HS-5 (cell line): ENCODE measurements around the gene PLEK.
"Not testable (repeated sequence)": the region's sequence is repeated elsewhere in the genome, so short reads cannot be mapped to it uniquely, and the experiment has no call there.

Source experiments
- DNase-seq: peaks from one replicate; pipeline ENCODE4 v3.0.0-alpha.2; 2012; ENCODE audit warnings: low read depth

Gene PLEK

GRCh38 chr2:68365087-68365486 lies at the start of gene PLEK:
TSS of gene PLEK (plus strand) at chr2:68365282. CDS start at chr2:68365352, 70 bp downstream.
- no peak for DNase-seq

GRCh38 chr2:68316111-68316510 lies 49.0 kb upstream of the PLEK start:
- no peak for DNase-seq

- DNase-seq, result no peak
Measured at GRCh38 chr2:68317971-68318913, 46.8 kb upstream of the PLEK start.

GRCh38 chr2:68318914-68319397 lies 46.1 kb upstream of the PLEK start:
- no peak for DNase-seq

GRCh38 chr2:68319398-68320117 lies 45.5 kb upstream of the PLEK start, which contains the start of gene CNRIP1:
TSS of gene CNRIP1 (minus strand) at chr2:68319949. CDS start at chr2:68319400, 549 bp downstream.
- no peak for DNase-seq

GRCh38 chr2:68320118-68320641 lies 44.9 kb upstream of the PLEK start:
- DNase-seq, result peak; percentile 80

GRCh38 chr2:68325056-68325455 lies 40.0 kb upstream of the PLEK start:
- DNase-seq, result no peak

- no peak for DNase-seq
Measured at GRCh38 chr2:68328901-68329300, 36.2 kb upstream of the PLEK start.

- no peak for DNase-seq
Measured at GRCh38 chr2:68330691-68331090, 34.4 kb upstream of the PLEK start.

- DNase-seq, result no peak
Measured at GRCh38 chr2:68333009-68333408, 32.1 kb upstream of the PLEK start.

GRCh38 chr2:68333931-68334330 lies 31.2 kb upstream of the PLEK start:
- no peak for DNase-seq

GRCh38 chr2:68336192-68336591 lies 28.9 kb upstream of the PLEK start:
- peak; percentile 76 for DNase-seq

GRCh38 chr2:68340226-68341061 lies 24.6 kb upstream of the PLEK start:
- DNase-seq, result no peak

- DNase-seq, result no peak
Measured at GRCh38 chr2:68341062-68341329, 24.1 kb upstream of the PLEK start.

- no peak for DNase-seq
Measured at GRCh38 chr2:68341583-68341982, 23.5 kb upstream of the PLEK start.

GRCh38 chr2:68342470-68342869 lies 22.6 kb upstream of the PLEK start:
- no peak for DNase-seq

- no peak for DNase-seq
Measured at GRCh38 chr2:68344031-68344430, 21.1 kb upstream of the PLEK start.

- DNase-seq, result no peak
Measured at GRCh38 chr2:68345129-68345875, 19.8 kb upstream of the PLEK start.

GRCh38 chr2:68349091-68349490 lies 16.0 kb upstream of the PLEK start:
- not testable (repeated sequence) for DNase-seq

- no peak for DNase-seq
Measured at GRCh38 chr2:68351997-68352396, 13.1 kb upstream of the PLEK start.
